H1 (cell line): ENCODE data around the gene OXLD1. TPM values are rescaled to one million over a fixed set of nuclear protein-coding genes. Genes with fewer than 3 reads are reported as not detected.

Source experiments
- CTCF ChIA-PET: fragments of 300-600 bp; sonication (Branson Sonifier 250); formaldehyde crosslinking; loops from one replicate; lab custom pipeline; 2021; ENCODE audit not compliant: partially characterized antibody; lab: Charles Lee
- POLR2A ChIA-PET: fragments of 300-600 bp; sonication (Branson Sonifier 250); formaldehyde crosslinking; loops from one replicate; lab custom pipeline; 2021; ENCODE audit warnings: inconsistent platforms; ENCODE audit not compliant: partially characterized antibody; lab: Charles Lee
- DNase-seq, 2 experiments: peaks; one replicate each; pipeline versions ENCODE4 v3.0.0 to v3.0.0-alpha.2; 2010 to 2022; ENCODE audit warnings: low spot score in 2 of 2, low read depth in 1 of 2, mixed read lengths in 1 of 2
- FAIRE-seq: peaks from 2 replicates; lab custom pipeline; 2011; peaks lifted over from hg19 to GRCh38; lab: Jason Lieb, UNC
- H2AFZ ChIP-seq: 2 replicates; pipeline ENCODE4 v1.8.1; 2012; ENCODE audit warnings: low read length, inconsistent platforms
- H2AK5ac ChIP-seq: 2 replicates; pipeline ENCODE4 v1.6.1; 2013; ENCODE audit warnings: low read depth, low read length
- H2BK120ac ChIP-seq: replicated peaks from 2 replicates; pipeline ENCODE3; 2013; ENCODE audit warnings: low read depth, low read length, inconsistent platforms
- H2BK12ac ChIP-seq: 2 replicates; pipeline ENCODE4 v1.6.1; 2013; ENCODE audit warnings: low read depth, low read length
- H2BK15ac ChIP-seq: 2 replicates; pipeline ENCODE4 v1.6.1; 2013; ENCODE audit warnings: low read length
- H2BK20ac ChIP-seq: 2 replicates; pipeline ENCODE4 v1.6.1; 2013; ENCODE audit warnings: low read length
- H2BK5ac ChIP-seq: 2 replicates; pipeline ENCODE4 v1.6.1; 2013; ENCODE audit warnings: low read depth, low read length
- H3K14ac ChIP-seq: 2 replicates; pipeline ENCODE4 v1.6.1; 2013; ENCODE audit warnings: inconsistent platforms; ENCODE audit not compliant: insufficient read length
- H3K18ac ChIP-seq: 2 replicates; pipeline ENCODE4 v1.6.1; 2013; ENCODE audit warnings: low read length; ENCODE audit errors: extremely low read depth
- H3K23ac ChIP-seq: 2 replicates; pipeline ENCODE4 v1.6.1; 2013; ENCODE audit warnings: inconsistent platforms; ENCODE audit not compliant: insufficient read length
- H3K23me2 ChIP-seq: 2 replicates; pipeline ENCODE4 v1.6.1; 2013; ENCODE audit warnings: low read depth, low read length
- H3K27ac ChIP-seq: 2 replicates; pipeline ENCODE4 v1.6.1; 2011; ENCODE audit warnings: low read depth, low read length, inconsistent platforms
- H3K27me3 ChIP-seq, 4 experiments: replicated peaks in 1 of 4; 1 replicate in 1 of 4; 2 replicates in 3 of 4; pipeline versions ENCODE4 v1.6.1 to v1.8.1; 2011 to 2013; ENCODE audit warnings: low read length in 3 of 4, mild to moderate bottlenecking in 3 of 4, inconsistent platforms in 2 of 4, mixed read lengths in 2 of 4, moderate library complexity in 1 of 4; ENCODE audit not compliant: control insufficient read depth in 3 of 4, insufficient read depth in 3 of 4; ENCODE audit errors: extremely low read depth in 1 of 4
- H3K36me3 ChIP-seq, 4 experiments: 2 replicates each; pipeline versions ENCODE4 v1.6.1 to v1.8.1; 2011 to 2013; ENCODE audit warnings: mild to moderate bottlenecking in 4 of 4, low read length in 3 of 4, moderate library complexity in 2 of 4, control low read depth in 1 of 4, inconsistent platforms in 1 of 4; ENCODE audit not compliant: insufficient read depth in 4 of 4, control insufficient read depth in 2 of 4
- H3K4ac ChIP-seq: replicated peaks from 2 replicates; pipeline ENCODE3; 2013; ENCODE audit warnings: low read length, low read depth, mixed read lengths, inconsistent platforms; ENCODE audit not compliant: insufficient read length
- H3K4me1 ChIP-seq, 4 experiments: replicated peaks in 1 of 4; 1 replicate in 1 of 4; 2 replicates in 3 of 4; pipeline versions ENCODE4 v1.6.1 to v1.8.1; 2011 to 2013; ENCODE audit warnings: low read length in 3 of 4, inconsistent platforms in 2 of 4, mixed read lengths in 1 of 4; ENCODE audit not compliant: insufficient read depth in 4 of 4, control insufficient read depth in 3 of 4
- H3K4me2 ChIP-seq, 2 experiments: 2 replicates each; pipeline versions ENCODE4 v1.6.1 to v1.8.1; 2011 to 2013; ENCODE audit warnings: low read depth in 2 of 2, low read length in 2 of 2, control low read depth in 1 of 2, inconsistent platforms in 1 of 2, mild to moderate bottlenecking in 1 of 2; ENCODE audit not compliant: insufficient read depth in 1 of 2
- H3K4me3 ChIP-seq, 4 experiments: fragments of 200-600, 300-600 bp in 1 of 4; sonication (generic), shearing (Covaris generic), sonication (Bioruptor Twin) in 1 of 4; 2 replicates each; pipeline versions ENCODE4 v1.5.1 to v1.8.1; 2011 to 2016; ENCODE audit warnings: low read length in 4 of 4, low read depth in 3 of 4, control low read depth in 2 of 4, inconsistent platforms in 2 of 4, mild to moderate bottlenecking in 2 of 4, mixed read lengths in 1 of 4, moderate library complexity in 1 of 4; ENCODE audit not compliant: insufficient read depth in 2 of 4; ENCODE audit errors: extremely low read depth in 1 of 4
- H3K56ac ChIP-seq: replicated peaks from 2 replicates; pipeline ENCODE3; 2013; ENCODE audit warnings: low read depth, mild to moderate bottlenecking, mixed read lengths, low read length, inconsistent platforms; ENCODE audit not compliant: insufficient read length
- H3K79me1 ChIP-seq: 2 replicates; pipeline ENCODE4 v1.6.1; 2013; ENCODE audit warnings: low read depth, low read length, control low read depth
- H3K79me2 ChIP-seq, 2 experiments: 2 replicates each; pipeline versions ENCODE4 v1.6.1 to v1.8.1; 2012 to 2013; ENCODE audit warnings: low read length in 2 of 2, mild to moderate bottlenecking in 2 of 2, inconsistent platforms in 1 of 2; ENCODE audit not compliant: insufficient read depth in 2 of 2, control insufficient read depth in 1 of 2
- H3K9ac ChIP-seq, 4 experiments: replicated peaks in 1 of 4; 1 replicate in 1 of 4; 2 replicates in 3 of 4; pipeline versions ENCODE4 v1.6.1 to v1.8.1; 2011 to 2013; ENCODE audit warnings: low read depth in 3 of 4, low read length in 3 of 4, control low read depth in 2 of 4, mild to moderate bottlenecking in 2 of 4, moderate library complexity in 2 of 4, inconsistent platforms in 1 of 4; ENCODE audit errors: extremely low read depth in 1 of 4
- H3K9me3 ChIP-seq, 2 experiments: 2 replicates each; pipeline versions ENCODE4 v1.6.1 to v1.8.1; 2012 to 2013; ENCODE audit warnings: mild to moderate bottlenecking in 2 of 2, moderate library complexity in 2 of 2, control low read depth in 1 of 2, inconsistent platforms in 1 of 2, low read depth in 1 of 2, low read length in 1 of 2, mixed read lengths in 1 of 2; ENCODE audit not compliant: insufficient read depth in 2 of 2
- H4K20me1 ChIP-seq, 2 experiments: replicated peaks in 1 of 2; 2 replicates each; pipeline versions ENCODE3 to v1.8.1; 2011 to 2013; ENCODE audit warnings: inconsistent platforms in 2 of 2, low read length in 2 of 2, mild to moderate bottlenecking in 1 of 2; ENCODE audit not compliant: insufficient read depth in 2 of 2, control insufficient read depth in 1 of 2
- H4K5ac ChIP-seq: 2 replicates; pipeline ENCODE4 v1.6.1; 2013; ENCODE audit warnings: low read length, low read depth, mixed read lengths, inconsistent platforms; ENCODE audit not compliant: insufficient read length
- H4K8ac ChIP-seq: 2 replicates; pipeline ENCODE4 v1.8.0; 2013; ENCODE audit warnings: mild to moderate bottlenecking, moderate library complexity, low read length, inconsistent platforms; ENCODE audit not compliant: insufficient read depth; ENCODE audit errors: extremely low read depth
- H4K91ac ChIP-seq: replicated peaks from 2 replicates; pipeline ENCODE3; 2013; ENCODE audit warnings: low read length, mixed read lengths, inconsistent platforms; ENCODE audit not compliant: insufficient read length
- BRCA1 ChIP-seq: IDR thresholded peaks from 2 replicates; pipeline ENCODE4 v1.6.1; 2012; ENCODE audit warnings: low read depth, low read length, improper control_type of control experiment
- CHD1 ChIP-seq: IDR thresholded peaks from 2 replicates; pipeline ENCODE4 v1.6.1; 2012; ENCODE audit warnings: low read depth, low read length, improper control_type of control experiment
- EGR1 ChIP-seq: IDR thresholded peaks from 2 replicates; pipeline ENCODE4 v1.6.1; 2011; ENCODE audit warnings: low read depth, low read length, borderline replicate concordance
- JUN ChIP-seq: IDR thresholded peaks from 2 replicates; pipeline ENCODE4 v1.6.1; 2011; ENCODE audit warnings: low read depth, mild to moderate bottlenecking, improper control_type of control experiment, low read length
- JUND ChIP-seq: IDR thresholded peaks from 2 replicates; pipeline ENCODE4 v1.6.1; 2011; ENCODE audit warnings: mild to moderate bottlenecking, improper control_type of control experiment, low read length
- KDM1A ChIP-seq: fragments of 200-600, 300-600 bp; sonication (generic); IDR thresholded peaks from 2 replicates; pipeline ENCODE4 v1.7.1; 2016; ENCODE audit warnings: mild to moderate bottlenecking, low read length, borderline replicate concordance
- MAFK ChIP-seq: IDR thresholded peaks from 2 replicates; pipeline ENCODE4 v1.6.1; 2012; ENCODE audit warnings: low read depth, mild to moderate bottlenecking, improper control_type of control experiment, low read length
- NRF1 ChIP-seq: IDR thresholded peaks from 2 replicates; pipeline ENCODE4 v1.6.1; 2011; ENCODE audit warnings: mild to moderate bottlenecking, low read depth, low read length, improper control_type of control experiment
- PHF8 ChIP-seq: fragments of 200-600 bp; sonication (generic); conservative IDR thresholded peaks from 2 replicates; pipeline ENCODE4 v1.7.1; 2012; ENCODE audit warnings: low read depth, mild to moderate bottlenecking, inconsistent platforms, low read length, moderate library complexity
- SAP30 ChIP-seq: fragments of 300-600 bp; sonication (generic); IDR thresholded peaks from 2 replicates; pipeline ENCODE4 v1.7.1; 2012; ENCODE audit warnings: low read length, moderate library complexity, mild to moderate bottlenecking, inconsistent platforms; ENCODE audit not compliant: insufficient read depth, insufficient replicate concordance
- SIN3A ChIP-seq, 2 experiments: IDR thresholded peaks in 1 of 2; conservative IDR thresholded peaks in 1 of 2; 2 replicates each; pipeline ENCODE4 v1.6.1; 2011 to 2012; ENCODE audit warnings: low read length in 2 of 2, improper control_type of control experiment in 1 of 2, low read depth in 1 of 2, mild to moderate bottlenecking in 1 of 2
- SP4 ChIP-seq: IDR thresholded peaks from 2 replicates; pipeline ENCODE4 v1.6.1; 2012; ENCODE audit warnings: low read length, inconsistent platforms
- SRF ChIP-seq: IDR thresholded peaks from 2 replicates; pipeline ENCODE4 v1.6.1; 2011; ENCODE audit warnings: mild to moderate bottlenecking, low read depth, low read length, moderate library complexity
- SUZ12 ChIP-seq: fragments of 200-600 bp; sonication (generic); IDR thresholded peaks from 2 replicates; pipeline ENCODE4 v1.6.1; 2012; ENCODE audit warnings: mild to moderate bottlenecking, inconsistent platforms, low read length, moderate library complexity, mixed read lengths
- TAF1 ChIP-seq: IDR thresholded peaks from 2 replicates; pipeline ENCODE4 v1.6.1; 2011; ENCODE audit warnings: mild to moderate bottlenecking, low read depth, low read length
- ZNF274 ChIP-seq: IDR thresholded peaks from 2 replicates; pipeline ENCODE4 v1.7.0; 2012; ENCODE audit warnings: low read length, borderline replicate concordance; ENCODE audit errors: extremely low read depth
- WGBS, 2 experiments: shearing (Covaris generic) in 1 of 2; methylation state at CpG; one replicate each; pipeline versions ENCODE4 v1.1.6 to v1.1.7; 2013 to 2015; ENCODE audit warnings: low lambda C conversion rate in 2 of 2, mixed read lengths in 2 of 2, inconsistent platforms in 1 of 2, low coverage in 1 of 2, missing lambda C conversion rate in 1 of 2; ENCODE audit not compliant: insufficient replicate concordance in 2 of 2, insufficient coverage in 1 of 2, insufficient read length in 1 of 2; ENCODE audit errors: extremely low coverage in 1 of 2, missing lambda C conversion rate in 1 of 2; 5-methylcytosine and 5-hydroxymethylcytosine counted together
- polyA plus RNA-seq, 7 experiments: library from polyadenylated mRNA; depleted of rRNA in 3 of 7; stranded (reverse) in 5 of 7; unstranded in 2 of 7; fragments of >200 nt in 5 of 7; fragments of 200-250 nt in 2 of 7; gene quantifications; 1 replicate in 5 of 7; 2 replicates in 1 of 7; 4 replicates in 1 of 7; pipeline versions ENCODE4 v1.2.1 to v1.2.3, GENCODE V29; 2011 to 2013; ENCODE audit warnings: missing spikeins in 2 of 7, mixed read lengths in 2 of 7
- total RNA-seq: library from RNA; stranded (reverse); fragmentation: NEBNext Ultra II Directional; extraction: Animal tissue kit (Norgen Biotek cat#: 25700); gene quantifications from 2 replicates; pipeline ENCODE4 v1.2.1, GENCODE V29; 2021

The OXLD1 gene
- total and polyA plus RNA-seq, 2 of the 8 experiments (the other 6 are each of a cell fraction or from before 2014, with no cell fraction given), result 41.5 to 61.9 TPM

- no peak overlapping the region for H3K4ac ChIP-seq
- H3K4me1 ChIP-seq, result no peaks in the 10 kb centered on the region
- no peak overlapping the region for H4K91ac ChIP-seq
- peaks cover 27 to 59% (median 44%) of the 10 kb centered on the region in 4 experiments for H3K36me3 ChIP-seq
- H4K20me1 ChIP-seq, result peaks cover 6 to 23% of the 10 kb centered on the region in 2 experiments
- H2BK15ac ChIP-seq, result no peak overlapping the region
- ChIA-PET CTCF (no interaction called here), POLR2A (no interaction called here)
- no peak overlapping the region for H2BK120ac ChIP-seq
- no peak overlapping the region for H2BK20ac ChIP-seq
- H4K5ac ChIP-seq, result no peak overlapping the region
- no peak overlapping the region for H2BK5ac ChIP-seq
- no peak overlapping the region for H3K56ac ChIP-seq
- H2AFZ ChIP-seq, result no peak overlapping the region
- no peak overlapping the region for H3K23ac ChIP-seq
- DNase-seq (no peak), FAIRE-seq (no peak)
- H3K79me2 ChIP-seq, result peaks cover 4 to 32% of the 10 kb centered on the region in 2 experiments; a peak in 3 of 4 replicates
- no peak overlapping the region for H3K27ac ChIP-seq
- H3K18ac ChIP-seq, result no peak overlapping the region
- no peak for TF ChIP-seq KDM1A
- no peak for TF ChIP-seq SAP30
- TF ChIP-seq CHD1, result no peak
- TF ChIP-seq EGR1, result no peak
- TF ChIP-seq SUZ12, result no peak
- TF ChIP-seq MAFK, result no peak
- TF ChIP-seq SP4, result no peak
- TF ChIP-seq SIN3A (conservative IDR thresholded peaks at IDR 0.05 in 1 of 2, IDR thresholded peaks at IDR 0.05 in 1 of 2; ENCODE audit: low read depth in 1 of 2, low read length in 2 of 2), result no peak
- TF ChIP-seq ZNF274, result no peak
- no peak for TF ChIP-seq PHF8
- TF ChIP-seq SRF, result no peak
- TF ChIP-seq JUN, result no peak
- TF ChIP-seq JUND, result no peak
- TF ChIP-seq NRF1, result no peak
- TF ChIP-seq TAF1, result no peak
- no peak for TF ChIP-seq BRCA1
- no peak overlapping the region for H4K8ac ChIP-seq
- WGBS, 2 experiments, result 93% methylated on average over 7 of the region's 7 CpGs; no CpG with 5 or more reads in 1 of the 2 experiments
- H2AK5ac ChIP-seq, result no peak overlapping the region
- no peaks in the 10 kb centered on the region for H3K23me2 ChIP-seq
- H3K4me2 ChIP-seq, result no peak overlapping the region
- no peak overlapping the region for H3K14ac ChIP-seq
- peaks cover 22% of the 10 kb centered on the region for H3K79me1 ChIP-seq
- no peak overlapping the region for H3K9ac ChIP-seq
- H3K9me3 ChIP-seq, result no peaks in the 10 kb centered on the region; a peak in 1 of 4 replicates
- H2BK12ac ChIP-seq, result no peak overlapping the region
- H3K4me3 ChIP-seq, result no peak overlapping the region
- H3K27me3 ChIP-seq, result no peaks in the 10 kb centered on the region
These were observed 49.5 kb downstream of the OXLD1 start for GRCh38 chr17:81616877-81617276.
